GM19351 (cell line): ENCODE data around the gene PAOX.
"Not testable (repeated sequence)": the region's sequence is repeated elsewhere in the genome, so short reads cannot be mapped to it uniquely, and the experiment has no call there.

ENCODE experiments used
- ATAC-seq: cut with Tn5 transposase; IDR thresholded peaks from one replicate; pipeline ENCODE4 v1.9.1; 2021; ENCODE audit warnings: mild to moderate bottlenecking, moderate library complexity; ENCODE audit not compliant: unreplicated experiment

PAOX gene

GRCh38 chr10:133403359-133403758 is 24.3 kb downstream of the PAOX start:
- ATAC-seq = no peak

GRCh38 chr10:133403784-133404183 is 24.7 kb downstream of the PAOX start:
- ATAC-seq = no peak

- no peak for ATAC-seq
These were observed 26.2 kb downstream of the PAOX start for GRCh38 chr10:133405272-133405671.

- peak; percentile 46 for ATAC-seq
These were observed 26.9 kb downstream of the PAOX start for GRCh38 chr10:133405844-133406527.

- ATAC-seq = no peak
These were observed 32.7 kb downstream of the PAOX start for GRCh38 chr10:133411523-133412380.

GRCh38 chr10:133412381-133412711 is 33.3 kb downstream of the PAOX start:
- no peak for ATAC-seq

- ATAC-seq = not testable (repeated sequence)
These were observed 35.3 kb downstream of the PAOX start for GRCh38 chr10:133414401-133414800.

- no peak for ATAC-seq
These were observed 36.7 kb downstream of the PAOX start for GRCh38 chr10:133415752-133416151.

- ATAC-seq = no peak
These were observed 39.4 kb downstream of the PAOX start for GRCh38 chr10:133418289-133418993.

GRCh38 chr10:133419211-133419950 is 40.3 kb downstream of the PAOX start:
- no peak for ATAC-seq

- ATAC-seq = no peak
These were observed 41.0 kb downstream of the PAOX start for GRCh38 chr10:133420028-133420427.

- ATAC-seq = no peak
These were observed 41.5 kb downstream of the PAOX start for GRCh38 chr10:133420579-133420978.

GRCh38 chr10:133421336-133422222 is 42.5 kb downstream of the PAOX start:
- ATAC-seq = no peak

GRCh38 chr10:133422223-133422806 is 43.3 kb downstream of the PAOX start:
- no peak for ATAC-seq

- ATAC-seq = no peak
These were observed 44.0 kb downstream of the PAOX start for GRCh38 chr10:133422807-133423771.

GRCh38 chr10:133424102-133424501 is 45.0 kb downstream of the PAOX start:
- not testable (repeated sequence) for ATAC-seq

GRCh38 chr10:133424601-133425000 is 45.5 kb downstream of the PAOX start, which contains the start of gene SPRN:
SPRN (minus strand) TSS chr10:133424625; CDS start chr10:133423681, 944 bp downstream.
- ATAC-seq = not testable (repeated sequence)

- ATAC-seq = not testable (repeated sequence)
These were observed 50.5 kb downstream of the PAOX start for GRCh38 chr10:133429571-133429970.
